ENCODE measurements around the gene FABP3. TPM values are rescaled to one million over a fixed set of nuclear protein-coding genes. Genes with fewer than 3 reads are reported as not detected.
"Not testable (repeated sequence)": the region's sequence is repeated elsewhere in the genome, so short reads cannot be mapped to it uniquely, and the experiment has no call there.

The FABP3 gene
- polyA plus RNA-seq, 3 donors: 63.2 to 101 (median 84.3) TPM

- no peak for DNase-seq
Observed at GRCh38 chr1:31407029-31407626, 34.3 kb upstream of the FABP3 start.

GRCh38 chr1:31405578-31406245 is 32.8 kb upstream of the FABP3 start:
- no peak for DNase-seq

GRCh38 chr1:31401241-31401640 is 28.4 kb upstream of the FABP3 start:
- no peak for DNase-seq

GRCh38 chr1:31400393-31400792 is 27.5 kb upstream of the FABP3 start:
- DNase-seq: no peak

GRCh38 chr1:31399976-31400375 is 27.1 kb upstream of the FABP3 start:
- no peak for DNase-seq

- DNase-seq: no peak
Observed at GRCh38 chr1:31398246-31398645, 25.4 kb upstream of the FABP3 start.

GRCh38 chr1:31397360-31398095 is 24.7 kb upstream of the FABP3 start:
- DNase-seq: no peak

- no peak for DNase-seq
Observed at GRCh38 chr1:31396633-31397351, 23.9 kb upstream of the FABP3 start.

- peak; percentile 77 for DNase-seq
Observed at GRCh38 chr1:31394584-31395193, 21.8 kb upstream of the FABP3 start.

GRCh38 chr1:31393463-31393862 is 20.6 kb upstream of the FABP3 start:
- no peak for DNase-seq

GRCh38 chr1:31390071-31390470 is 17.2 kb upstream of the FABP3 start:
- no peak for DNase-seq

- DNase-seq: no peak
Observed at GRCh38 chr1:31389616-31390015, 16.7 kb upstream of the FABP3 start.

- no peak for DNase-seq
Observed at GRCh38 chr1:31387612-31388011, 14.7 kb upstream of the FABP3 start.

- DNase-seq: not testable (repeated sequence)
Observed at GRCh38 chr1:31386576-31387243, 13.8 kb upstream of the FABP3 start.

GRCh38 chr1:31383967-31384366 is 11.1 kb upstream of the FABP3 start:
- DNase-seq: no peak

- DNase-seq: no peak
Observed at GRCh38 chr1:31382379-31382989, 9.6 kb upstream of the FABP3 start.

GRCh38 chr1:31381394-31382294 is 8.8 kb upstream of the FABP3 start:
- no peak for DNase-seq

- no peak for DNase-seq
Observed at GRCh38 chr1:31380181-31380580, 7.3 kb upstream of the FABP3 start.

- DNase-seq: no peak
Observed at GRCh38 chr1:31378001-31378400, 5.1 kb upstream of the FABP3 start.

- DNase-seq: no peak
Observed at GRCh38 chr1:31377364-31377863, 4.5 kb upstream of the FABP3 start.
